SK-N-SH treated with all-trans-retinoic acid at 6 μM for 48 hours (cell line): Measurements from ENCODE around the gene OR52B2.

Experiments
- ARNTL ChIP-seq: fragments of 450-650 bp; formaldehyde crosslinking; IDR thresholded peaks from 2 replicates; pipeline ENCODE4 v1.5.0; 2020; ENCODE audit warnings: low read depth, mild to moderate bottlenecking, moderate library complexity, borderline replicate concordance
- BACH2 ChIP-seq: fragments of 250-450 bp; sonication (Bioruptor Pico); IDR thresholded peaks from 2 replicates; pipeline ENCODE4 v1.9.0; 2021; ENCODE audit warnings: mild to moderate bottlenecking, borderline replicate concordance
- ESRRG ChIP-seq: fragments of 250-450 bp; sonication (Bioruptor Pico); IDR thresholded peaks from 2 replicates; pipeline ENCODE4 v1.6.1; 2021; ENCODE audit warnings: mild to moderate bottlenecking
- OSR1 ChIP-seq: fragments of 250-450 bp; sonication (Bioruptor Pico); IDR thresholded peaks from 2 replicates; pipeline ENCODE4 v1.8.0; 2022; ENCODE audit warnings: moderate library complexity, mild to moderate bottlenecking, inconsistent platforms
- PPARA ChIP-seq: fragments of 250-450 bp; sonication (Bioruptor Pico); IDR thresholded peaks from 2 replicates; pipeline ENCODE4 v1.5.0; 2020; ENCODE audit warnings: mild to moderate bottlenecking, borderline replicate concordance
- RARB ChIP-seq: fragments of 250-450 bp; sonication (Bioruptor Pico); IDR thresholded peaks from 2 replicates; pipeline ENCODE4 v1.8.0; 2021; ENCODE audit warnings: mild to moderate bottlenecking, moderate library complexity
- SNAI2 ChIP-seq: fragments of 250-450 bp; sonication (Bioruptor Pico); IDR thresholded peaks from 2 replicates; pipeline ENCODE4 v1.5.0; 2020; ENCODE audit warnings: mild to moderate bottlenecking, moderate library complexity
- TOX ChIP-seq: fragments of 250-450 bp; sonication (Bioruptor Pico); IDR thresholded peaks from 2 replicates; pipeline ENCODE4 v1.8.0; 2021; ENCODE audit warnings: mild to moderate bottlenecking, moderate library complexity, borderline replicate concordance
- ZFP30 ChIP-seq: fragments of 450-650 bp; formaldehyde crosslinking; IDR thresholded peaks from 2 replicates; pipeline ENCODE4 v1.5.0; 2022; ENCODE audit warnings: mild to moderate bottlenecking, moderate library complexity
- ZNF70 ChIP-seq: fragments of 450-650 bp; formaldehyde crosslinking; IDR thresholded peaks from 2 replicates; pipeline ENCODE4 v1.5.0; 2020; ENCODE audit warnings: mild to moderate bottlenecking, moderate library complexity
- TF ChIP-seq, protein P1 (sequence below): fragments of 250-450 bp; sonication (Bioruptor Pico); IDR thresholded peaks from 2 replicates; pipeline ENCODE4 v1.8.0; 2020; ENCODE audit warnings: mild to moderate bottlenecking, moderate library complexity, borderline replicate concordance
- TF ChIP-seq, protein P2 (sequence below): fragments of 250-450 bp; sonication (Bioruptor Pico); IDR thresholded peaks from 2 replicates; pipeline ENCODE4 v1.5.0; 2020; ENCODE audit warnings: mild to moderate bottlenecking, moderate library complexity
- TF ChIP-seq, protein P3 (sequence below): fragments of 250-450 bp; sonication (Bioruptor Pico); IDR thresholded peaks from 2 replicates; pipeline ENCODE4 v1.8.0; 2021; ENCODE audit warnings: low read depth, mild to moderate bottlenecking, moderate library complexity, borderline replicate concordance
- TF ChIP-seq, protein P4 (sequence below): fragments of 250-450 bp; sonication (Bioruptor Pico); IDR thresholded peaks from 2 replicates; pipeline ENCODE4 v1.5.1; 2020; ENCODE audit warnings: low read depth, mild to moderate bottlenecking, moderate library complexity

DNA sequence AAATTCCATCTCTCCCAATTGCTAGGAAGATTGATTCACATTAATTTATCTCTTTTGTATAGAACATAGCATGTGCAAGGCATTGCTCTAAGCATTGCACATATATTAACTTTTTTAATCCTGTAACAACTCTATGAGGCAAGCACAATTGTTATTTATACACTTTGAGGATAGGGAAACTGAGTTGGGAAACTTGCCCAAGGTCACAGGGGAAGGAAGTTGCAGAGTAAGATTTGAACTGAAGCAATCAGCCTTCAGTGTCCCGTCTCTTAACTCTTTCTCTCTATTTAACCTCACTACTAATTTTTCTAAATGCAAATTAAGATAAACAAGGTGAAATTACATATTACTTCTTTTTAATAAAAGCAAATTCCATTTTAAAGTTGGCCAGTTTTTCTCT, 40.5 kb downstream of the OR52B2 start:
- TF ChIP-seq ZNF70 (CRISPR knock-in tag) (no peak), RARB (no peak), BACH2 (CRISPR knock-in tag) (no peak), PPARA (CRISPR knock-in tag) (no peak), SNAI2 (CRISPR knock-in tag) (no peak), ARNTL (CRISPR knock-in tag) (no peak), TOX (CRISPR knock-in tag) (no peak), OSR1 (no peak), ESRRG (CRISPR knock-in tag) (no peak), ZFP30 (CRISPR knock-in tag) (no peak)
- TF ChIP-seq, protein P1, sequence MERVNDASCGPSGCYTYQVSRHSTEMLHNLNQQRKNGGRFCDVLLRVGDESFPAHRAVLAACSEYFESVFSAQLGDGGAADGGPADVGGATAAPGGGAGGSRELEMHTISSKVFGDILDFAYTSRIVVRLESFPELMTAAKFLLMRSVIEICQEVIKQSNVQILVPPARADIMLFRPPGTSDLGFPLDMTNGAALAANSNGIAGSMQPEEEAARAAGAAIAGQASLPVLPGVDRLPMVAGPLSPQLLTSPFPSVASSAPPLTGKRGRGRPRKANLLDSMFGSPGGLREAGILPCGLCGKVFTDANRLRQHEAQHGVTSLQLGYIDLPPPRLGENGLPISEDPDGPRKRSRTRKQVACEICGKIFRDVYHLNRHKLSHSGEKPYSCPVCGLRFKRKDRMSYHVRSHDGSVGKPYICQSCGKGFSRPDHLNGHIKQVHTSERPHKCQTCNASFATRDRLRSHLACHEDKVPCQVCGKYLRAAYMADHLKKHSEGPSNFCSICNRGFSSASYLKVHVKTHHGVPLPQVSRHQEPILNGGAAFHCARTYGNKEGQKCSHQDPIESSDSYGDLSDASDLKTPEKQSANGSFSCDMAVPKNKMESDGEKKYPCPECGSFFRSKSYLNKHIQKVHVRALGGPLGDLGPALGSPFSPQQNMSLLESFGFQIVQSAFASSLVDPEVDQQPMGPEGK = no peak
- TF ChIP-seq, protein P2, sequence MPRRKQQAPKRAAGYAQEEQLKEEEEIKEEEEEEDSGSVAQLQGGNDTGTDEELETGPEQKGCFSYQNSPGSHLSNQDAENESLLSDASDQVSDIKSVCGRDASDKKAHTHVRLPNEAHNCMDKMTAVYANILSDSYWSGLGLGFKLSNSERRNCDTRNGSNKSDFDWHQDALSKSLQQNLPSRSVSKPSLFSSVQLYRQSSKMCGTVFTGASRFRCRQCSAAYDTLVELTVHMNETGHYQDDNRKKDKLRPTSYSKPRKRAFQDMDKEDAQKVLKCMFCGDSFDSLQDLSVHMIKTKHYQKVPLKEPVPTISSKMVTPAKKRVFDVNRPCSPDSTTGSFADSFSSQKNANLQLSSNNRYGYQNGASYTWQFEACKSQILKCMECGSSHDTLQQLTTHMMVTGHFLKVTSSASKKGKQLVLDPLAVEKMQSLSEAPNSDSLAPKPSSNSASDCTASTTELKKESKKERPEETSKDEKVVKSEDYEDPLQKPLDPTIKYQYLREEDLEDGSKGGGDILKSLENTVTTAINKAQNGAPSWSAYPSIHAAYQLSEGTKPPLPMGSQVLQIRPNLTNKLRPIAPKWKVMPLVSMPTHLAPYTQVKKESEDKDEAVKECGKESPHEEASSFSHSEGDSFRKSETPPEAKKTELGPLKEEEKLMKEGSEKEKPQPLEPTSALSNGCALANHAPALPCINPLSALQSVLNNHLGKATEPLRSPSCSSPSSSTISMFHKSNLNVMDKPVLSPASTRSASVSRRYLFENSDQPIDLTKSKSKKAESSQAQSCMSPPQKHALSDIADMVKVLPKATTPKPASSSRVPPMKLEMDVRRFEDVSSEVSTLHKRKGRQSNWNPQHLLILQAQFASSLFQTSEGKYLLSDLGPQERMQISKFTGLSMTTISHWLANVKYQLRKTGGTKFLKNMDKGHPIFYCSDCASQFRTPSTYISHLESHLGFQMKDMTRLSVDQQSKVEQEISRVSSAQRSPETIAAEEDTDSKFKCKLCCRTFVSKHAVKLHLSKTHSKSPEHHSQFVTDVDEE = no peak
- TF ChIP-seq, protein P3, sequence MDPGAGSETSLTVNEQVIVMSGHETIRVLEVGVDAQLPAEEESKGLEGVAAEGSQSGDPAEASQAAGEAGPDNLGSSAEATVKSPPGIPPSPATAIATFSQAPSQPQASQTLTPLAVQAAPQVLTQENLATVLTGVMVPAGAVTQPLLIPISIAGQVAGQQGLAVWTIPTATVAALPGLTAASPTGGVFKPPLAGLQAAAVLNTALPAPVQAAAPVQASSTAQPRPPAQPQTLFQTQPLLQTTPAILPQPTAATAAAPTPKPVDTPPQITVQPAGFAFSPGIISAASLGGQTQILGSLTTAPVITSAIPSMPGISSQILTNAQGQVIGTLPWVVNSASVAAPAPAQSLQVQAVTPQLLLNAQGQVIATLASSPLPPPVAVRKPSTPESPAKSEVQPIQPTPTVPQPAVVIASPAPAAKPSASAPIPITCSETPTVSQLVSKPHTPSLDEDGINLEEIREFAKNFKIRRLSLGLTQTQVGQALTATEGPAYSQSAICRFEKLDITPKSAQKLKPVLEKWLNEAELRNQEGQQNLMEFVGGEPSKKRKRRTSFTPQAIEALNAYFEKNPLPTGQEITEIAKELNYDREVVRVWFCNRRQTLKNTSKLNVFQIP (CRISPR knock-in tag) = no peak
- TF ChIP-seq, protein P4, sequence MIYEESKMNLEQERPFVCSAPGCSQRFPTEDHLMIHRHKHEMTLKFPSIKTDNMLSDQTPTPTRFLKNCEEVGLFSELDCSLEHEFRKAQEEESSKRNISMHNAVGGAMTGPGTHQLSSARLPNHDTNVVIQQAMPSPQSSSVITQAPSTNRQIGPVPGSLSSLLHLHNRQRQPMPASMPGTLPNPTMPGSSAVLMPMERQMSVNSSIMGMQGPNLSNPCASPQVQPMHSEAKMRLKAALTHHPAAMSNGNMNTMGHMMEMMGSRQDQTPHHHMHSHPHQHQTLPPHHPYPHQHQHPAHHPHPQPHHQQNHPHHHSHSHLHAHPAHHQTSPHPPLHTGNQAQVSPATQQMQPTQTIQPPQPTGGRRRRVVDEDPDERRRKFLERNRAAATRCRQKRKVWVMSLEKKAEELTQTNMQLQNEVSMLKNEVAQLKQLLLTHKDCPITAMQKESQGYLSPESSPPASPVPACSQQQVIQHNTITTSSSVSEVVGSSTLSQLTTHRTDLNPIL (CRISPR knock-in tag) = no peak
